ENCODE measurements around the gene NLGN1. TPM values are rescaled to one million over a fixed set of nuclear protein-coding genes. Genes with fewer than 3 reads are reported as not detected.

Gene NLGN1
- total RNA-seq, 1 experiment from 2014 or later = 0.85 TPM

DNA sequence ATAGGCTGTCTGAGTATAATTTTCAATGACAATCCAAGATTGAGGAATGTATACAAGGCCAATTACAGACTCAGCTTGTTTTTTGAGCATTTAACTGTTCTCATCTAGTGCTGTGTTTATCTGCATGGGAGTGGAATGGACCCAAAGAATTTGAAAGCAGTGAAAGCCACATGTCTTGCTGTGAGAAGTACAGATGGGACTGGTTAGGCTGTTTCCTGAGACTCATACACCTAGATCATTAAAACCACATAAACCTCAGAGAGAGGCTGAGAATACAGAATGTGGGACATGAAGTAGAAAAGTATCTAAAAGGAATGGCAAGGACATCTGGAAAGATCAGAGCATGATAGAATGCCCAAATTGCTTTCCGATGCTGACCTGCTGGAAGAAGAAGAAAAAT lies 224.6 kb downstream of the NLGN1 start:
- no peak for DNase-seq (ENCODE audit: low read depth, low spot score)
- in situ Hi-C loops (cut with HindIII; ENCODE audit: low pct_unique_long_range_greater_than_20kb, low sequenced_read_pairs) = no loop called here
- no TSS peak for BruUV-seq (replicated peaks)

DNA sequence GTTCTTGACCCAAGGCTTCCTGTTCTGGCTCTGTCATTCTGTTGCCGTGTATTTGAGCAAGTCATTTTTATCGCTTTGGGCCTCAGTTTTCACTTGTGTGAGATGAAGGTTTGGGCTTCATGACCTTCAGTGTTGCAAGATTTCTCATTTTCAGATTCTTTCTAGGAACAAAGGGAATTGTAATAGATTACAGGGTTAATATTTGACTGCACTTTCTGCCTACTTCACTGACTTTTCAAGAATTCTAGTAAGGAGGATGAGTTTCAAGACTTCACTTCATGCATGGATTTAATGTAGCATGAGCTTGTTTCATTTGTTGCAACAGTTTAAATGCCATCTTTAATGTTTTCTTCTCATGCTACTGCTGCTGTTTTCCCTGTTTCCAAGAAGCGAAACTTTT lies 226.5 kb downstream of the NLGN1 start:
- intact Hi-C loops (cut with micrococcal nuclease; ENCODE audit: unreplicated experiment) (no loop called here), in situ Hi-C loops (cut with HindIII; ENCODE audit: low pct_unique_long_range_greater_than_20kb, low sequenced_read_pairs) (no loop called here)
- ChIA-PET CTCF (no interaction called here), POLR2A (no interaction called here)
- ATAC-seq (no peak), DNase-seq (ENCODE audit: low read depth, low spot score) (no peak)
- Histone ChIP-seq H3K27ac (ENCODE audit: low read length) (no peak overlapping the region), H3K27me3 (ENCODE audit: control insufficient read depth, insufficient read depth, low read length) (no peaks in the 10 kb centered on the region), H3K36me3 (ENCODE audit: control insufficient read depth, insufficient read depth, low read length) (no peaks in the 10 kb centered on the region), H3K9me3 (ENCODE audit: control insufficient read depth, insufficient read depth, low read depth, low read length) (no peaks in the 10 kb centered on the region), H3K4me3 (ENCODE audit: low read depth in 2 of 2, low read length in 2 of 2) (no peak overlapping the region), H3K4me1 (ENCODE audit: control insufficient read depth, insufficient read depth, low read length) (no peaks in the 10 kb centered on the region)
- TF ChIP-seq SIN3A (IDR thresholded peaks at IDR 0.05; ENCODE audit: borderline replicate concordance, insufficient read depth, low read depth, low read length) (no peak), POLR2AphosphoS5 (IDR thresholded peaks at IDR 0.05; ENCODE audit: low read depth, low read length) (no peak), TCF7L2 (IDR thresholded peaks at IDR 0.05; ENCODE audit: low read depth, low read length) (no peak)
- TF ChIP-seq, protein P1, sequence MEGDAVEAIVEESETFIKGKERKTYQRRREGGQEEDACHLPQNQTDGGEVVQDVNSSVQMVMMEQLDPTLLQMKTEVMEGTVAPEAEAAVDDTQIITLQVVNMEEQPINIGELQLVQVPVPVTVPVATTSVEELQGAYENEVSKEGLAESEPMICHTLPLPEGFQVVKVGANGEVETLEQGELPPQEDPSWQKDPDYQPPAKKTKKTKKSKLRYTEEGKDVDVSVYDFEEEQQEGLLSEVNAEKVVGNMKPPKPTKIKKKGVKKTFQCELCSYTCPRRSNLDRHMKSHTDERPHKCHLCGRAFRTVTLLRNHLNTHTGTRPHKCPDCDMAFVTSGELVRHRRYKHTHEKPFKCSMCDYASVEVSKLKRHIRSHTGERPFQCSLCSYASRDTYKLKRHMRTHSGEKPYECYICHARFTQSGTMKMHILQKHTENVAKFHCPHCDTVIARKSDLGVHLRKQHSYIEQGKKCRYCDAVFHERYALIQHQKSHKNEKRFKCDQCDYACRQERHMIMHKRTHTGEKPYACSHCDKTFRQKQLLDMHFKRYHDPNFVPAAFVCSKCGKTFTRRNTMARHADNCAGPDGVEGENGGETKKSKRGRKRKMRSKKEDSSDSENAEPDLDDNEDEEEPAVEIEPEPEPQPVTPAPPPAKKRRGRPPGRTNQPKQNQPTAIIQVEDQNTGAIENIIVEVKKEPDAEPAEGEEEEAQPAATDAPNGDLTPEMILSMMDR (IDR thresholded peaks at IDR 0.05) = no peak
- TF ChIP-seq, protein P2, sequence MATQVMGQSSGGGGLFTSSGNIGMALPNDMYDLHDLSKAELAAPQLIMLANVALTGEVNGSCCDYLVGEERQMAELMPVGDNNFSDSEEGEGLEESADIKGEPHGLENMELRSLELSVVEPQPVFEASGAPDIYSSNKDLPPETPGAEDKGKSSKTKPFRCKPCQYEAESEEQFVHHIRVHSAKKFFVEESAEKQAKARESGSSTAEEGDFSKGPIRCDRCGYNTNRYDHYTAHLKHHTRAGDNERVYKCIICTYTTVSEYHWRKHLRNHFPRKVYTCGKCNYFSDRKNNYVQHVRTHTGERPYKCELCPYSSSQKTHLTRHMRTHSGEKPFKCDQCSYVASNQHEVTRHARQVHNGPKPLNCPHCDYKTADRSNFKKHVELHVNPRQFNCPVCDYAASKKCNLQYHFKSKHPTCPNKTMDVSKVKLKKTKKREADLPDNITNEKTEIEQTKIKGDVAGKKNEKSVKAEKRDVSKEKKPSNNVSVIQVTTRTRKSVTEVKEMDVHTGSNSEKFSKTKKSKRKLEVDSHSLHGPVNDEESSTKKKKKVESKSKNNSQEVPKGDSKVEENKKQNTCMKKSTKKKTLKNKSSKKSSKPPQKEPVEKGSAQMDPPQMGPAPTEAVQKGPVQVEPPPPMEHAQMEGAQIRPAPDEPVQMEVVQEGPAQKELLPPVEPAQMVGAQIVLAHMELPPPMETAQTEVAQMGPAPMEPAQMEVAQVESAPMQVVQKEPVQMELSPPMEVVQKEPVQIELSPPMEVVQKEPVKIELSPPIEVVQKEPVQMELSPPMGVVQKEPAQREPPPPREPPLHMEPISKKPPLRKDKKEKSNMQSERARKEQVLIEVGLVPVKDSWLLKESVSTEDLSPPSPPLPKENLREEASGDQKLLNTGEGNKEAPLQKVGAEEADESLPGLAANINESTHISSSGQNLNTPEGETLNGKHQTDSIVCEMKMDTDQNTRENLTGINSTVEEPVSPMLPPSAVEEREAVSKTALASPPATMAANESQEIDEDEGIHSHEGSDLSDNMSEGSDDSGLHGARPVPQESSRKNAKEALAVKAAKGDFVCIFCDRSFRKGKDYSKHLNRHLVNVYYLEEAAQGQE (IDR thresholded peaks at IDR 0.05; ENCODE audit: insufficient read depth in 1 of 2, low read depth in 2 of 2, low read length in 1 of 2) = no peak
- no TSS peak for BruUV-seq (replicated peaks)

More for the DNA sequence above, 224.6 kb downstream of the NLGN1 start:
- Histone ChIP-seq H3K27ac (ENCODE audit: low read length) (no peak overlapping the region), H3K27me3 (ENCODE audit: control insufficient read depth, insufficient read depth, low read length) (no peaks in the 10 kb centered on the region), H3K4me1 (ENCODE audit: control insufficient read depth, insufficient read depth, low read length) (no peaks in the 10 kb centered on the region), H3K36me3 (ENCODE audit: control insufficient read depth, insufficient read depth, low read length) (no peaks in the 10 kb centered on the region), H3K4me3 (ENCODE audit: low read depth in 2 of 2, low read length in 2 of 2) (no peak overlapping the region), H3K9me3 (ENCODE audit: control insufficient read depth, insufficient read depth, low read depth, low read length) (no peaks in the 10 kb centered on the region)
- no peak for ATAC-seq
- intact Hi-C loops (cut with micrococcal nuclease; ENCODE audit: unreplicated experiment) = no loop called here
- ChIA-PET CTCF (no interaction called here), POLR2A (no interaction called here)
- TF ChIP-seq, protein P1 (IDR thresholded peaks at IDR 0.05) = no peak
- no peak for TF ChIP-seq POLR2AphosphoS5 (IDR thresholded peaks at IDR 0.05; ENCODE audit: low read depth, low read length)
- TF ChIP-seq SIN3A (IDR thresholded peaks at IDR 0.05; ENCODE audit: borderline replicate concordance, insufficient read depth, low read depth, low read length) = no peak
- no peak for TF ChIP-seq TCF7L2 (IDR thresholded peaks at IDR 0.05; ENCODE audit: low read depth, low read length)
- TF ChIP-seq, protein P2 (IDR thresholded peaks at IDR 0.05; ENCODE audit: insufficient read depth in 1 of 2, low read depth in 2 of 2, low read length in 1 of 2) = no peak

Measured in Panc1 (cell line).